Ecto neural progenitor cell (in vitro differentiated cells): Measurements from ENCODE around the gene SSR4.
"Not testable (repeated sequence)": the region's sequence is repeated elsewhere in the genome, so short reads cannot be mapped to it uniquely, and the experiment has no call there.

Experiments
- DNase-seq: peaks from one replicate; pipeline ENCODE4 v3.0.0-alpha.2; 2018; ENCODE audit warnings: low spot score

SSR4 gene

GRCh38 chrX:153806999-153807575 is 12.6 kb downstream of the SSR4 start:
- no peak for DNase-seq

- DNase-seq = no peak
These were observed 13.5 kb downstream of the SSR4 start for GRCh38 chrX:153807976-153808375.

- no peak for DNase-seq
These were observed 17.8 kb downstream of the SSR4 start for GRCh38 chrX:153812220-153812619.

GRCh38 chrX:153813161-153813560 is 18.7 kb downstream of the SSR4 start:
- no peak for DNase-seq

- no peak for DNase-seq
These were observed 20.3 kb downstream of the SSR4 start for GRCh38 chrX:153814591-153815315.

- DNase-seq = no peak
These were observed 22.6 kb downstream of the SSR4 start for GRCh38 chrX:153816831-153817690.

GRCh38 chrX:153818064-153818463 is 23.6 kb downstream of the SSR4 start:
- DNase-seq = not testable (repeated sequence)

- DNase-seq = peak; percentile 80
These were observed 24.3 kb downstream of the SSR4 start for GRCh38 chrX:153818571-153819383.

GRCh38 chrX:153819384-153820040 is 25.0 kb downstream of the SSR4 start:
- no peak for DNase-seq

- DNase-seq = no peak
These were observed 26.1 kb downstream of the SSR4 start for GRCh38 chrX:153820601-153821000.

GRCh38 chrX:153821066-153821465 is 26.6 kb downstream of the SSR4 start:
- no peak for DNase-seq

- no peak for DNase-seq
These were observed 29.9 kb downstream of the SSR4 start for GRCh38 chrX:153824348-153824747.

- DNase-seq = no peak
These were observed 30.6 kb downstream of the SSR4 start for GRCh38 chrX:153825042-153825441.

GRCh38 chrX:153827016-153827415 is 32.5 kb downstream of the SSR4 start:
- DNase-seq = no peak

GRCh38 chrX:153827903-153828302 is 33.4 kb downstream of the SSR4 start:
- DNase-seq = no peak

- no peak for DNase-seq
These were observed 33.8 kb downstream of the SSR4 start for GRCh38 chrX:153828308-153828707.

- DNase-seq = peak; percentile 62
These were observed 34.5 kb downstream of the SSR4 start for GRCh38 chrX:153828723-153829548.

- DNase-seq = no peak
These were observed 35.0 kb downstream of the SSR4 start for GRCh38 chrX:153829549-153829798.

- no peak for DNase-seq
These were observed 35.6 kb downstream of the SSR4 start, which contains the start of gene PDZD4 for GRCh38 chrX:153829799-153830639. Gene PDZD4 (minus strand): TSS chrX:153830544. CDS start chrX:153830298, 246 bp downstream.
